Karpas-422 (cell line): ENCODE data around the gene API5. TPM values are rescaled to one million over a fixed set of nuclear protein-coding genes. Genes with fewer than 3 reads are reported as not detected.

Experiments
- DNase-seq: peaks from one replicate; pipeline ENCODE4 v3.0.0-alpha.2; 2015
- H2AFZ ChIP-seq: fragments of 200-600 bp; sonication (generic); 2 replicates; pipeline ENCODE4 v1.6.1; 2014; ENCODE audit warnings: antibody characterized with exemption, low read length, mixed read lengths
- H3K27ac ChIP-seq: fragments of 200-600 bp; sonication (generic); 2 replicates; pipeline ENCODE4 v1.5.1; 2014; ENCODE audit warnings: mild to moderate bottlenecking, low read length, moderate library complexity
- H3K27me3 ChIP-seq: fragments of 200-600 bp; sonication (generic); 2 replicates; pipeline ENCODE4 v1.6.1; 2014; ENCODE audit warnings: low read length, mixed read lengths
- H3K36me3 ChIP-seq: fragments of 200-600 bp; sonication (generic); 2 replicates; pipeline ENCODE4 v1.6.1; 2014; ENCODE audit warnings: low read length, mixed read lengths; ENCODE audit not compliant: insufficient read depth
- H3K4me1 ChIP-seq: fragments of 200-600 bp; sonication (generic); 2 replicates; pipeline ENCODE4 v1.6.1; 2014; ENCODE audit warnings: mild to moderate bottlenecking, low read length, mixed read lengths
- H3K4me2 ChIP-seq: fragments of 200-600 bp; sonication (generic); 2 replicates; pipeline ENCODE4 v1.6.1; 2014; ENCODE audit warnings: low read length, low read depth, mild to moderate bottlenecking; ENCODE audit not compliant: poor library complexity, severe bottlenecking
- H3K4me3 ChIP-seq: fragments of 200-600 bp; sonication (generic); 2 replicates; pipeline ENCODE4 v1.5.1; 2014; ENCODE audit warnings: mild to moderate bottlenecking, antibody characterized with exemption, low read length, mixed read lengths
- H3K79me2 ChIP-seq: fragments of 200-600 bp; sonication (generic); 2 replicates; pipeline ENCODE4 v1.6.1; 2014; ENCODE audit warnings: mild to moderate bottlenecking, low read length, mixed read lengths
- H3K9ac ChIP-seq: fragments of 200-600 bp; sonication (generic); 2 replicates; pipeline ENCODE4 v1.6.0; 2014; ENCODE audit warnings: low read length
- H3K9me2 ChIP-seq: fragments of 200-600 bp; sonication (generic), shearing (Covaris generic); replicated peaks from 2 replicates; pipeline ENCODE4 v1.6.0; 2014; ENCODE audit warnings: mild to moderate bottlenecking, low read length, moderate library complexity; ENCODE audit not compliant: insufficient read depth
- H3K9me3 ChIP-seq: fragments of 300-700, 200-600 bp; sonication (generic); 2 replicates; pipeline ENCODE4 v1.6.1; 2014; ENCODE audit warnings: low read length, mixed read lengths
- H4K20me1 ChIP-seq: fragments of 200-600 bp; sonication (generic); 2 replicates; pipeline ENCODE4 v1.6.1; 2014; ENCODE audit warnings: mild to moderate bottlenecking, antibody characterized with exemption, low read length, low read depth; ENCODE audit not compliant: insufficient read depth
- total RNA-seq: library from RNA; depleted of rRNA; stranded (reverse); fragments of >200 nt; shearing (Covaris generic); gene quantifications from 2 replicates; pipeline ENCODE4 v1.2.3, GENCODE V29; 2014; ENCODE audit warnings: low replicate concordance; rRNA removed

API5 gene
- total RNA-seq: 89.1 TPM in 2 replicates

- H3K9ac ChIP-seq: peak within 1 kb of the TSS; percentile 98
- H3K27me3 ChIP-seq: no peaks in the 10 kb centered on the region
- peak within 1 kb of the TSS; percentile 96 for H2AFZ ChIP-seq
- H3K27ac ChIP-seq: peak within 1 kb of the TSS; percentile 71
- peak; percentile 98 for DNase-seq
- peak within 1 kb of the TSS; percentile 91 for H3K4me2 ChIP-seq
- H3K4me3 ChIP-seq: peak within 1 kb of the TSS; percentile 98
- peaks cover 9% of the 10 kb centered on the region; the same call in 1 of the 2 replicates for H3K36me3 ChIP-seq
- H4K20me1 ChIP-seq: peaks cover 28% of the 10 kb centered on the region
- H3K9me2 ChIP-seq: no peaks in the 10 kb centered on the region
- no peaks in the 10 kb centered on the region for H3K9me3 ChIP-seq
- peaks cover 52% of the 10 kb centered on the region for H3K79me2 ChIP-seq
- H3K4me1 ChIP-seq: peaks cover 24% of the 10 kb centered on the region
Measured at GRCh38 chr11:43311791-43312607, at the start of gene API5. API5 (plus strand) TSS chr11:43311996; CDS start chr11:43312128, 132 bp downstream.

- no peaks in the 10 kb centered on the region for H3K9me2 ChIP-seq
- no peaks in the 10 kb centered on the region for H4K20me1 ChIP-seq
- no peak overlapping the region for H3K4me3 ChIP-seq
- H3K27ac ChIP-seq: no peak overlapping the region
- H3K9me3 ChIP-seq: no peaks in the 10 kb centered on the region
- 0 out of 2 replicates have a peak, but pooled peaks cover 2% of the 10 kb centered on the region for H3K27me3 ChIP-seq
- H3K36me3 ChIP-seq: no peaks in the 10 kb centered on the region
- H2AFZ ChIP-seq: no peak overlapping the region
- DNase-seq: no peak
- H3K79me2 ChIP-seq: no peaks in the 10 kb centered on the region
- no peak overlapping the region for H3K4me2 ChIP-seq
- H3K9ac ChIP-seq: no peak overlapping the region
- no peaks in the 10 kb centered on the region for H3K4me1 ChIP-seq
Measured at GRCh38 chr11:43267856-43268580, 43.8 kb upstream of the API5 start.

- no peak overlapping the region for H3K4me2 ChIP-seq
- 0 out of 2 replicates have a peak, but pooled peaks cover 2% of the 10 kb centered on the region for H3K27me3 ChIP-seq
- no peak overlapping the region for H3K9ac ChIP-seq
- H3K4me1 ChIP-seq: no peaks in the 10 kb centered on the region
- H2AFZ ChIP-seq: no peak overlapping the region
- no peak overlapping the region for H3K27ac ChIP-seq
- no peaks in the 10 kb centered on the region for H3K36me3 ChIP-seq
- no peak overlapping the region for H3K4me3 ChIP-seq
- no peaks in the 10 kb centered on the region for H4K20me1 ChIP-seq
- no peaks in the 10 kb centered on the region for H3K9me2 ChIP-seq
- no peaks in the 10 kb centered on the region for H3K79me2 ChIP-seq
- no peaks in the 10 kb centered on the region for H3K9me3 ChIP-seq
- DNase-seq: no peak
Measured at GRCh38 chr11:43268786-43269185, 43.0 kb upstream of the API5 start.

- H3K9ac ChIP-seq: no peak overlapping the region
- H2AFZ ChIP-seq: no peak overlapping the region
- H3K4me1 ChIP-seq: no peaks in the 10 kb centered on the region
- no peaks in the 10 kb centered on the region for H3K79me2 ChIP-seq
- H3K36me3 ChIP-seq: no peaks in the 10 kb centered on the region
- H3K9me2 ChIP-seq: no peaks in the 10 kb centered on the region
- H3K27me3 ChIP-seq: 0 out of 2 replicates have a peak, but pooled peaks cover 2% of the 10 kb centered on the region
- DNase-seq: no peak
- no peaks in the 10 kb centered on the region for H3K9me3 ChIP-seq
- no peak overlapping the region for H3K4me3 ChIP-seq
- no peak overlapping the region for H3K4me2 ChIP-seq
- no peaks in the 10 kb centered on the region for H4K20me1 ChIP-seq
- H3K27ac ChIP-seq: no peak overlapping the region
Measured at GRCh38 chr11:43269254-43269918, 42.4 kb upstream of the API5 start.

GRCh38 chr11:43270468-43270867, 41.3 kb upstream of the API5 start:
- H4K20me1 ChIP-seq: no peaks in the 10 kb centered on the region
- H2AFZ ChIP-seq: no peak overlapping the region
- no peaks in the 10 kb centered on the region for H3K9me3 ChIP-seq
- no peak overlapping the region for H3K4me3 ChIP-seq
- no peak for DNase-seq
- no peaks in the 10 kb centered on the region for H3K9me2 ChIP-seq
- no peak overlapping the region for H3K4me2 ChIP-seq
- H3K79me2 ChIP-seq: no peaks in the 10 kb centered on the region
- H3K27ac ChIP-seq: no peak overlapping the region
- no peaks in the 10 kb centered on the region for H3K36me3 ChIP-seq
- no peak overlapping the region for H3K9ac ChIP-seq
- no peaks in the 10 kb centered on the region for H3K4me1 ChIP-seq
- 0 out of 2 replicates have a peak, but pooled peaks cover 2% of the 10 kb centered on the region for H3K27me3 ChIP-seq

- Histone ChIP-seq H3K9ac (no peak overlapping the region), H2AFZ (no peak overlapping the region), H3K79me2 (no peaks in the 10 kb centered on the region), H3K9me3 (no peaks in the 10 kb centered on the region), H4K20me1 (no peaks in the 10 kb centered on the region), H3K36me3 (no peaks in the 10 kb centered on the region), H3K27ac (no peak overlapping the region), H3K4me1 (no peaks in the 10 kb centered on the region), H3K9me2 (no peaks in the 10 kb centered on the region), H3K4me3 (no peak overlapping the region), H3K4me2 (no peak overlapping the region), H3K27me3 (no peaks in the 10 kb centered on the region)
- peak; percentile 80 for DNase-seq
Measured at GRCh38 chr11:43278193-43278956, 33.4 kb upstream of the API5 start.

- H3K4me1 ChIP-seq: no peaks in the 10 kb centered on the region
- no peaks in the 10 kb centered on the region for H3K36me3 ChIP-seq
- DNase-seq: peak; percentile 83
- H3K9ac ChIP-seq: no peak overlapping the region
- no peaks in the 10 kb centered on the region for H4K20me1 ChIP-seq
- no peak overlapping the region for H3K4me3 ChIP-seq
- H2AFZ ChIP-seq: no peak overlapping the region
- H3K9me2 ChIP-seq: no peaks in the 10 kb centered on the region
- H3K27ac ChIP-seq: no peak overlapping the region
- H3K27me3 ChIP-seq: no peaks in the 10 kb centered on the region
- H3K9me3 ChIP-seq: no peaks in the 10 kb centered on the region
- no peak overlapping the region for H3K4me2 ChIP-seq
- no peaks in the 10 kb centered on the region for H3K79me2 ChIP-seq
Measured at GRCh38 chr11:43282607-43283440, 29.0 kb upstream of the API5 start.
